GM21576 (cell line): ENCODE results near the gene PEAK1.

Experiments used
- ATAC-seq: cut with Tn5 transposase; IDR thresholded peaks from one replicate; pipeline ENCODE4 v1.9.1; 2021; ENCODE audit warnings: mild to moderate bottlenecking, moderate library complexity; ENCODE audit not compliant: unreplicated experiment

PEAK1 gene

DNA sequence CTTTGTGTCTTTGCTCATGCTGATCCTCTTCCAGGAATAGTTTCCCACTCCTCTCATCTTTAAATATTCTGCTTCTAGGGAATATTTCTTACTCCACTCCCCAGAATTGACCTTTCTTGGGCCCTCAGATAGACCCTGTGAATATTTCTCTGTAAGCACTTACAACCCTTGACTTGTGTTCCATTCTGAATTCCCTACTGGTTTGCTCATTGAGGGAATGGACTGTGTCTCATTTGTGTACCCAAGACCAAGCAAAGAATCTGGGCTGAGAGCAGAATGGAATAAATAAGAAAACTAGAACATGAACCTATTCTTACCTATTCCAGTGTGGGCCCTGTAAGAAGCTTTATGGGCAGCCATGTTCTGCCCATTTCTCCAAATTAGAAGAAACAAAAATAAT, 276.3 kb downstream of the PEAK1 start:
- ATAC-seq, result no peak

DNA sequence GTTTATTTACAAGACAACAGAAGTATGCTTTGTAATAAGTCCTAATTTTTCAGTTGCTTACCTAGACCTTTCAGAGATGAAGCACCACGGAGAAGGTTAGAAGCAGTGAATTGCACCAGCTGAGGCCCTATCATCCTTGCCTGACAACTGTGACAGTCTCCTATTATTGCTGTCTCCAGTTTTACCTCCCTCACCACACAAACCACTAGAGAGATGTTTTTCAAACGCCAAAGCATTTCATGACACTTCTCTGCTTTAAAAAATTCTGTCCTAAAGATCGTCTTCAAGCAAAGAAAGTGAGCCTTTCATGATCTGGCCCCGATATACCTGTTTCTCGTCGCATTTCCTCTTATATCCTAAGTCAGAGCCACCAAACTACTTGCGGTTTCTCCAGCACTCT, 276.7 kb downstream of the PEAK1 start:
- no peak for ATAC-seq

DNA sequence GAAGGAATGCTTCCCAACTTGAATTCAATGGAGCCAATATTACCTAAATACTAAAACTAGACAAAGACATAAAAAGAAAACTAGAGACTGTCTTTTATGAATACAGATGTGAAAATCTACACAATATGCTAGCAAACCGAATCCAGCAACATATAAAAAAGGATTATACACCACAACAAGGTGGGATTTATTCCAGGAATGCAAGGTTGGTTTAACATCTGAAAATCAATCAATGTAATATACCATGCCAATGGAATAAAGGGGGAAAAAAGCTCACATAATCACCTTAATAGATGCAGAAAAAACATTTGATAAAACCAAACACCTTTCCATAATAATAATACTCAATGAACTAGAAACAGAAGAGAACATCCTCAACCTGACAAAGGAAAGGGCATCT, 279.7 kb downstream of the PEAK1 start:
- ATAC-seq, result no peak

- no peak for ATAC-seq
Measured at GRCh38 chr15:77139312-77139711, 280.6 kb downstream of the PEAK1 start.

DNA sequence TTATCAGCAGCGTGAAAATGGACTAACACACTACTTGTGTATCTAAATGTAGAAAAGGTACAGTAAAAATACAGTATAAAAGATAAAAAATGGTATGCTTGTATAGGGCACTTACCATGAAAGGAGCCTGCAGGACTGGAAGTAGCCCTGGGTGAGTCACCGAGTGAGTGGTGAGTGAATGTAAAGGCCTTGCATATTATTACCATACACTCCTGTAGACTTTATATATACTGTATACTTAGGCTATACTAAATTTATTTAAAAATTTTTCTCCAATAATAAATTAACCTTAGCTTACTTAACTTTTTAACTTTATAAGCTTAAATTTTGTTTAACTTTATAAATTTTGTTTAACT, 281.8 kb downstream of the PEAK1 start:
- ATAC-seq, result no peak

GRCh38 chr15:77135181-77135580, 284.7 kb downstream of the PEAK1 start:
- no peak for ATAC-seq

- no peak for ATAC-seq
Measured at GRCh38 chr15:77130315-77130930, 289.5 kb downstream of the PEAK1 start.

DNA sequence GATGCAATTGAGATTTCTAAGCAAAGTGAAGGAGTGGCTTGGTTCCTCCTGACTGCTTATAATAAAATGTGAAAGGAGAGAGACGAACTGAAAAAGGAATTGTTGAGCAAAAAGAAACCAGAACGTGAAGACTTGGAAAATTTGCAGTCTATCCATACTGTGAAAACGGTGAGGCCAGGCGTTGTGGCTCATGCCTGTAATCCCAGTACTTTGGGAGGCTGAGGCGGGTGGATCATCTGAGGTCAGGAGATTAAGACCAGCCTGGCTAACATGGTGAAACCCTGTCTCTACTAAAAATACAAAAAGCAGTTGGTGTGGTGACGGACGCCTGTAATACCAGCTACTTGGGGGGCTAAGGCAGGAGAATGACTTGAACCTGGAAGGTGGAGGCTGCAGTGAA, 292.3 kb downstream of the PEAK1 start:
- no peak for ATAC-seq

DNA sequence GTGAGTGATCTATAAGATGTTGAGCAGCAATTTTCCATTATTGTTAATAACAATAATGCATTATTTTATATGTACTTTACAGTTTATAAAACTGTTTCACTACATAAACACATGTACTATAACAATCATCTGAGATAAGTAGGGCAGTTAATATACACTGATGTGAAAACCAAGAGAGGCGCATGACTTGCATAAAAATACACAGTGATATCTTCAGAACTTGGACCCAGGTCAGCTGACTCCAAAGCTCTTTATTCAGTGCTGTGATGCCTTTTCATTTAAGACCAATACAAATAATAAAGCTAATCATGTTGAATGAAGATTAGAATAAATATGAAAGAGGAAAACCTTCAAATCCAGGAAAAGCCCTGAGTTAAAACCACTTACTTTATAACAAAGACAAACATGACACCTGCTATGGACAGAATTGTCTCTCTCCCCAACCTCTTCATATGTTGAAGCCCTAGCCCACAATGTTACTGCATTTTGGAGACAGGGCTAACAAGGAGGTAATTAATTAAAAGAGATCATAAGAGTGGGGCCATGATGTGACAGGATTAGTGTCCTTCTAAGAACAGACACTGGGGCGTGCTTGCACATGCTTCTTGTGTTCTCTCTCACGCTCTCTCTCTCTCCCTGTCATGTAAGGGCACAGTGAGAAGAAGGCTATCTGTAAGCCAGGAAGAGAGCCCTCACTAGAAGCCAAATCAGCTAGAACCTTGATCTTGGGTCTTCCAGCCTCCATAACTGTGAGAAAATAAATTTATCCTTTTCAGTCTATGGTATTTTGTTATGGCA, 293.2 kb downstream of the PEAK1 start:
- no peak for ATAC-seq

DNA sequence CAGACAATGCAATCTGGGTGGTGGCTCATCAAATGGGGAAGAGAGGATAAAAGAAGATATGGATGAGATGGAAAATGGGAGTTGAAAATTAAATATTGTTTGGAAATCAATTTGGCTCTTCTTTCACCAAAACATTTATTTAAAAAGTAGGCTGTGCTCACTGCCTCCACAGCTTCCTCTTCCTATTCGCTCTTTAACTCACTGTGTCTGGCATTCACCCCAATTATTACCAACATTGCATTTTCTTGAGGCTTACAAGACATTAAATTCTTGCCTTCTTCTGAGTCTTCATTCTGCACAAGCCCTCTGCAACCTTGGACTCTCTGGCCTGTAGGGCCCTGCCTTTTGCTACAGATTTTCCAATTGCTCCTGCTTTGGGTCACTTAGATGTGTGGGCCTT, 296.1 kb downstream of the PEAK1 start:
- ATAC-seq, result no peak

DNA sequence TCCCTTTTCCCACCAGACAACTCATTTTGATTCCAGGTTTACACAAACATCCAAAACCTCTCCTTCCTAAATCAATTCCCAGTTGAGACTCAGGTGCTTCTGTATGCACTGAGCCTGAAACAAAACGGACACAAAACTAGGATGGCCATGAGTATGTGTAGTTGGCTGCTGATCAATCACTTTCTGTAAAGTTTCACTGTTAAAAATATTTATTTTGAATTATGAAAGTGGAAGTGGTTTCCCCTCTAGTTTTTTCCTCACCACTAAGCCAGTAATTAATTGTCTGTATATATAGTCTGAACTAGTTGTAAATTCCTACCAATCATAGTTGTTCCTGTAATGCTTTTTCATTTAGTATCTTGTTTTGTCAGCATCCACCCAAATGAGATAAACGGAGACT, 297.3 kb downstream of the PEAK1 start:
- ATAC-seq, result no peak

- ATAC-seq, result no peak
Measured at GRCh38 chr15:77121599-77121998, 298.3 kb downstream of the PEAK1 start.

DNA sequence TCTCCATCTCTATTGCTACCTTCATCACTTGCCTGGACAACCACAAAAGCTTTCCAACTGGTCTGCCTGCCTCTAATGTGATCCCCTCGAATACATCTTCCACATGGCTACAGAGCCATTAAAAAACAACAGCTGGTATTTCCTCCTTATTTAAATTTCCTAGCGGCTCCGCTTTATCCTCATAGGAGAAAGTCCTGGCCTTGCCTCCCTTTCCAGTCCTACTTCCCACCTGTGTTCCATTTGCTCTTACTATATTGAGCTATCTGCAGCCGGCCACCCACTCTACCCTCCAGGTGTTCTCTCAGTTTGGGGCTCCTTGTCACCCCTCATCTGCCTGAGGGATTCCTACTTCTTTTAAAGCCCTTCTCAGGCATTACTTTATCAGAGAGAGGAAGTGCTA, 299.3 kb downstream of the PEAK1 start:
- no peak for ATAC-seq

- no peak for ATAC-seq
Measured at GRCh38 chr15:77119446-77119845, 300.5 kb downstream of the PEAK1 start.

DNA sequence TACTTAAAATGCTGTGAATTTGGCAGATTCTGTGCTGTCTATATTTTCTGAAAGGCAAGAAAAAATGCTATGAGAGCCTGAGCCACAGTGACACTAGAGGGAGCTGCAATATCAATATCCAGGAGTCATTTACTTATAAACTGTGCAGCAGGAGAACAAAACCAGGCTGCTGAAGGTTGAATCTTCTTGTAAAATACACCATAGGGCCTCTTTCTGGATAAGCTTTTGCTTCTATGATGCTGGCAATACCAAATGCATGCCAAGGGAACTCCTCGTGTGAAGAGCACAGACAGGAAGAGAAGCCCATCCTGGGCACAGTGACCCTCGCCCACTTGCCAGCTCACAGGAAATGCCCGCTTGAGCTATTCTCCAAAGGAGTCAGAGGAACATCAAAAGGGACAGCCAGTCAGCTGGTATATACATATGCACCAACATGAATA, 301.0 kb downstream of the PEAK1 start:
- ATAC-seq, result no peak

DNA sequence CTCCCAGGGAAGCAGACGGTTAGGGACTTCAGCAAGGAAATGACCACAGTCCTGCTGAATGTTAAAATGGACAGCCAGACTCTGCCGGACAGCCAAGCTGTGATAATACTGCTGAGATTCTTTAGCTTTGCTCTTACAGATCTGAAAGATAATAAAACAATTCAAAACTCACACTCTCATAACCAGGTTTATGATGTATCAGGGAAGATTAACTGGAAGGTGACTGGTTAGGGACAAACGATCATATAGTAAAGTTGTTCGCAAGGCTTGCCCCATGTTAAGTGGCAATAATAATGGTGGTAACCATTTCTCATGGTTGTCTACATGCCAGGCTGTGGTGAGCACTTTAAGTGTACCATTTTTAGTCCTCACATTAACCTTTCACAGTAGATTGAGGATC, 304.7 kb downstream of the PEAK1 start:
- no peak for ATAC-seq

DNA sequence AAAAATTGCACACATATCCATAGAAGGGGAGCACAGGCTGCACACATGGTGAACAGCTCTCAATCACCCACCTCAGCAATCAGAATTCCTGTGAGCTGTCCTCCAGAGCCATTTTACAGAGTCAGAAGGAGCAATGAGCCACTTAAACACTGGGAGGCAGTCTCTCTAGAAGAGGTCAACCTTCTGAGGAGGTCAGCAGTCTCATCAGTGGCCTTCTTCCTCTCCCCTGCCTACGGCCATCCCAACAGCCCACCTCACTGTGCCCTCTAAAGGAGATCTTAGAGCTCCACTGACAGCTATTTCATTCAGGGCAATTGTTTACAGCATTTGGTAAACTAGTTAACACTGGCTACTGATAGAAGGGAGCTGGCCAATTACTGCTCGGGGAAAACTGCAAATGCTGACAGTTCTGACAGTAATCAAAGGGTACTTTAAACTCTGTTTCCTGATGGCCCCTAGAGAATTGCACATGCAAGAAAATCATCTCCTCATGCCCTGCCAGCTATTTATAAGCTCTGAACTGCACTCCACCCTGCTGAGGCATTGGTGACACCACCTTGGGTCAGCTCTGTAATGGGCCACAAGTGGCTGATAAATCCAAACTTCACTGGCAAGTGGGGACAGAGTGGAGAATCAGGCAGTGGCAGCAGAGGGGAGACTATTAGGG, 306.9 kb downstream of the PEAK1 start:
- no peak for ATAC-seq

DNA sequence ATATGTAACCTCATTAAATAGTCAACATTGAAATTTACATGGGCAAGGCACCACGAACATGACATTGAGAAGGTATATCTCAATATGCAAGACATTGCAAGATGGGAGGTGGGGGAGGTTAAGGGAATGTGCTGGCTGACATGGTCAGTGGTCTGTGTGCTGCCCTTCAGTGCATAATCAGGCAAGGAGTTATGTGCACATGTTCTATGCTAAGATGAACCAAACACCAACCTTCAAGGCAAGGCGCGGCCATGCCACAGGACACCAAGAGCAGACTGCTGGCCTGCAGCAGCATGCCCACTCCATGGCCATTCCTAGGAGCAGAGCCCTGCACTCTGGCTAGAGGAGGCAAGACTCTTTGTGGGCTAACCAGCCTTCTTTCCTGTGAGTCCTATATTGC, 308.1 kb downstream of the PEAK1 start:
- ATAC-seq, result no peak

- ATAC-seq, result no peak
Measured at GRCh38 chr15:77107531-77108355, 312.2 kb downstream of the PEAK1 start.

GRCh38 chr15:77107068-77107467, 312.8 kb downstream of the PEAK1 start:
- no peak for ATAC-seq

DNA sequence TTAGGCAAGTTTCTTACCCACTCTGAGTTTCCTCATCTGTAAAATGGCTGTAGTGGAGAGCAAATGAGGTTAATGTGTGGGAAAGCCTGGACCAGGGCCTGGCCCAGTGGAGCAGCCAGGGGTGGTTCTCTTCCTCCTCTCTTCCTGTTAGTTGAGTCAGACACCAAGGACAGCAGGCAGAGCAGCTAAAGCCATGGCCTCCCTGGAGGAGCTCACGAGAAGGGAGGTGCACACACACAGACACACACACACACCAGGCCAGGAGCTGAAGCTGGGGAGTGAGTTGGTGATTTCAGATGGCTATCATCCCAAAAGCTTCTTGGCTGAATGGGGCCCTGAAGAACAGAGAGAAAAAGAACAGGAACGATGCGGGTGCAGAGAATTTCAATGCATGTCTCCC, 315.7 kb downstream of the PEAK1 start:
- no peak for ATAC-seq
